ENCODE measurements around the gene PAM16. TPM values are rescaled to one million over a fixed set of nuclear protein-coding genes. Genes with fewer than 3 reads are reported as not detected.

Gene PAM16
- total and polyA plus RNA-seq, 10 donors = 26.7 to 88.8 (median 41.1) TPM

DNA sequence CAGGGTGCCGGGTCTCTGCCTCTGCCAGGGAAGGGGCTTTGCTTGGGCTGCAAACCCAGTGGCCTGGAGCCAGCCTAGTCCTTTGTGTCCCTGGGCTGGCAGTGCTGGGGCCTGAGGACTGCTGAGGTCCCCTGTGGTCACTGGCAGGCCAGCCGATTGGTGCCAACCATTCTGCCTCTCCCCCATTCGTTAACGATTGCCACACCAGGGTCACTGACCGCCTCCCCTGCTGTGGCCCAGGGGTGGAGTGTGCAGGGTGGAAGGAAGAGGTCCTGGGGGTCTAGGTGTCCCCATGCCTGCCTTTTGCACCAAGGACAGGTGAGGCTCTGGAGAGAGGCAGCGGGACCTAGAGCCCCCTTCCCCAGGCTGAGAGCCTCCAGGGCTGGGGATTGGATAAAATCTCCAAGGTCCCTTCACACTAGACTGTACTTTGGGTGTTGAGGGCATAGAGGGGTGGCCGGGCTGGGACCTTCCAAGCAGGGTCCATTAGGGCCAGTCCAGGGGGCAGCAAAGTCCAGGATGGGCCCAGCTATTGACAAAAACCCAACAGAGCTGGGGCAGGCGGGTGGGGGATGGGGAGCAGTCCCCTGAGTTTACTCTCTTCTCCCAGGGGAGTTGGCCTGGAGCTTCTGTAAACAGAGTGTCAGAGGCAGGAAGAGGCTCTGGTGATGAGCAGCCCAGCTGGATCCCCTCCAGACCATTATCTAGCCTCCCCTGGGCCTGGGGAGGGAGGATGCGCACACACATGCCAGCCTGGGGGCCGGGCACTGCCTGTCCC, 21.6 kb upstream of the PAM16 start:
- TF ChIP-seq POLR2A (IDR thresholded peaks at IDR 0.05) (no peak), POLR2AphosphoS5 (IDR thresholded peaks at IDR 0.05) (peak; percentile 20 to 58 (median 30))
- TF ChIP-seq, protein P1, sequence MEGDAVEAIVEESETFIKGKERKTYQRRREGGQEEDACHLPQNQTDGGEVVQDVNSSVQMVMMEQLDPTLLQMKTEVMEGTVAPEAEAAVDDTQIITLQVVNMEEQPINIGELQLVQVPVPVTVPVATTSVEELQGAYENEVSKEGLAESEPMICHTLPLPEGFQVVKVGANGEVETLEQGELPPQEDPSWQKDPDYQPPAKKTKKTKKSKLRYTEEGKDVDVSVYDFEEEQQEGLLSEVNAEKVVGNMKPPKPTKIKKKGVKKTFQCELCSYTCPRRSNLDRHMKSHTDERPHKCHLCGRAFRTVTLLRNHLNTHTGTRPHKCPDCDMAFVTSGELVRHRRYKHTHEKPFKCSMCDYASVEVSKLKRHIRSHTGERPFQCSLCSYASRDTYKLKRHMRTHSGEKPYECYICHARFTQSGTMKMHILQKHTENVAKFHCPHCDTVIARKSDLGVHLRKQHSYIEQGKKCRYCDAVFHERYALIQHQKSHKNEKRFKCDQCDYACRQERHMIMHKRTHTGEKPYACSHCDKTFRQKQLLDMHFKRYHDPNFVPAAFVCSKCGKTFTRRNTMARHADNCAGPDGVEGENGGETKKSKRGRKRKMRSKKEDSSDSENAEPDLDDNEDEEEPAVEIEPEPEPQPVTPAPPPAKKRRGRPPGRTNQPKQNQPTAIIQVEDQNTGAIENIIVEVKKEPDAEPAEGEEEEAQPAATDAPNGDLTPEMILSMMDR (IDR thresholded peaks at IDR 0.05 in 8 of 11, conservative IDR thresholded peaks at IDR 0.05 in 3 of 11) = no peak
- intact Hi-C loops (cut with DNase I; ENCODE audit: low total_unique reads) = no loop called here
- peak overlapping the region; percentile 27 to 86 (median 82) for H3K27ac ChIP-seq
- no peaks in the 10 kb centered on the region for H3K27me3 ChIP-seq (replicated peaks in 1 of 7)
- H3K4me1 ChIP-seq = peaks cover 26 to 99% (median 64%) of the 10 kb centered on the region in 6 donors
- H3K9me3 ChIP-seq = no peaks in the 10 kb centered on the region
- 60 to 71% (median 68%) methylated on average over 6 to 10 of the region's 10 CpGs for WGBS, 5 donors
- peak; percentile 71 for DNase-seq
- H3K4me3 ChIP-seq = peak overlapping the region; percentile 40 to 77 (median 52)
- peaks cover 0 to 62% (median 0%) of the 10 kb centered on the region in 6 donors for H3K36me3 ChIP-seq

DNA sequence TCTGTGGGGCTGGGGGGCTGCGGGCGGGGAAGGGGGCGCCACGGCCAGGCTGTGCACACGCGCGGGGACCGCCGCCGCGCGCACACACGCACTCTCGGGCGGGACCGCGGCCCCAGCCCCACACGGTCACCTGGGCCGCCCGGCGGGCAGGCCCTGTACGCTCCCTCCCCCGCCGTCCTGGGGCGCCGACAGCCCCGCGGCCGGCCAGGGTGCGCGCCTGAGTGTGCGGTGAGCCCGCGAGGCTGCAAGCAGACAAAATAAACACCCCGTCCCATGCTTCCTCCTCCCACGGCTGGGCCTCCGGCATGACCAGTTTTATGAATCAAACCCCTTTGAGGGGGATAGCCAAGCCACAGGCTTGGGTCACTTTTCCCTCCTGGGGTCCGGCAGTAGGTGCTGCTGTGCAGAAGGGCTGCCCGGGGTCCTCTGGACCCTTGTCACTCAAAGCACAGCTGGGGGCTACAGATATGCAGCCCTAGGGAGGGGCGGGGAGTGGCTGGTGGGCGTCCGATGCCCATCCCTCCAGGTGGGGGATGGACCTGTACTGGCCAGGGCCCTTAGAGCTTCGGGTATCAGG, 21.0 kb upstream of the PAM16 start:
- intact Hi-C loops (cut with DNase I; ENCODE audit: low total_unique reads) = no loop called here
- TF ChIP-seq POLR2AphosphoS5 (IDR thresholded peaks at IDR 0.05) = no peak
- TF ChIP-seq, protein P1 (IDR thresholded peaks at IDR 0.05 in 8 of 11, conservative IDR thresholded peaks at IDR 0.05 in 3 of 11) = no peak
- no peak for TF ChIP-seq POLR2A (IDR thresholded peaks at IDR 0.05)
- WGBS, 5 donors = 7 to 34% (median 13%) methylated on average over 3 to 43 of the region's 43 CpGs; no CpG with 5 or more reads in 1 of the 5 donors
- no peaks in the 10 kb centered on the region for H3K9me3 ChIP-seq
- H3K36me3 ChIP-seq = peaks cover 0 to 62% (median 3%) of the 10 kb centered on the region in 6 donors
- peaks cover 26 to 94% (median 61%) of the 10 kb centered on the region in 6 donors for H3K4me1 ChIP-seq
- H3K4me3 ChIP-seq = peak overlapping the region; percentile 40 to 77 (median 52)
- H3K27me3 ChIP-seq (replicated peaks in 1 of 7) = no peaks in the 10 kb centered on the region
- no peak for DNase-seq
- peak overlapping the region; percentile 28 to 86 (median 82) for H3K27ac ChIP-seq

- Histone ChIP-seq H3K4me3 (peak within 1 kb of the TSS; percentile 40 to 77 (median 52)), H3K27me3 (replicated peaks in 1 of 7) (no peaks in the 10 kb centered on the region), H3K27ac (peak within 1 kb of the TSS; percentile 28 to 86 (median 82)), H3K36me3 (peaks cover 0 to 62% (median 8%) of the 10 kb centered on the region in 6 donors), H3K9me3 (no peaks in the 10 kb centered on the region), H3K4me1 (peaks cover 26 to 93% (median 58%) of the 10 kb centered on the region in 6 donors)
- peak in 2 of 3 donors; percentile 32 to 85 for TF ChIP-seq POLR2A (IDR thresholded peaks at IDR 0.05)
- TF ChIP-seq, protein P1 (IDR thresholded peaks at IDR 0.05 in 8 of 11, conservative IDR thresholded peaks at IDR 0.05 in 3 of 11) = no peak
- peak; percentile 91 to 96 (median 96) for TF ChIP-seq POLR2AphosphoS5 (IDR thresholded peaks at IDR 0.05)
- intact Hi-C loops (cut with DNase I; ENCODE audit: low total_unique reads) = no loop called here
- 7 to 53% (median 18%) methylated on average over 4 to 50 of the region's 50 CpGs for WGBS, 5 donors
- DNase-seq = peak; percentile 92
These were observed 20.4 kb upstream of the PAM16 start, which contains the start of gene VASN for GRCh38 chr16:4371357-4372000. VASN (plus strand) TSS chr16:4371848; CDS start chr16:4380878, 9,030 bp downstream.
